Stimulated activated naive CD8-positive, alpha-beta T cell treated with anti-CD3 and anti-CD28 coated beads, Interleukin-15, Interleukin-2, amounts not matched to agents 100 U/mL and 50 U/mL, for 24 hours (primary cell): Measurements from ENCODE around the gene FHDC1.

ENCODE experiments used
- ATAC-seq: fragments of 150-1000 bp; cut with Tn5 transposase; one replicate; pipeline ENCODE4 v1.10.0; 2021
- DNase-seq: peaks from one replicate; pipeline ENCODE4 v3.0.0; 2021

Gene FHDC1

DNA sequence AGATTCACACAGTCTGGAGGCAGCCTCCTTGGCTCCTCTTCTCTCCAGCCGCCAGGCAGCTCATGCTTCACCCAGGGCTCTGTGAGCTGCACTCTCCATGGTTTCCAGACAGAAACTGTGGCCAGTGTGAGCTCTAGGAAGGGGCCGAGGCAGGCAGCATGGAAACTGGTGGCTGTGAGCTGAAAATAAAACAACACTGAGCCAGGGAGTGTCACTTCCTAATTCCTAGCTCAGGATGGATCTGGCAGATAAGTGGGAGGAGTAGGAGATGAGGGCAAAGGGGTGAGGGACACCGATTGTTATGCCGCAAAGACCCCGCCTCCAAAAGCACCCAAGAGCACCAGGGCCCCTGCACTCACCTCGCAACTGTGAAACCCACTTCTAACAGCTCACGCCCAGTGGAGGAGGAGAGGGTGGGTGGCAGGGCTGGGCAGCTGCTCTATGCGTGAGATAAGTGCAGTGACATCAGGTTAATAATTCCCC lies 69.8 kb downstream of the FHDC1 start:
- DNase-seq: no peak

GRCh38 chr4:153008578-153009199 lies 72.6 kb downstream of the FHDC1 start:
- no peak for DNase-seq
- no peak for ATAC-seq

More for the DNA sequence above, 69.8 kb downstream of the FHDC1 start:
- ATAC-seq: no peak

DNA sequence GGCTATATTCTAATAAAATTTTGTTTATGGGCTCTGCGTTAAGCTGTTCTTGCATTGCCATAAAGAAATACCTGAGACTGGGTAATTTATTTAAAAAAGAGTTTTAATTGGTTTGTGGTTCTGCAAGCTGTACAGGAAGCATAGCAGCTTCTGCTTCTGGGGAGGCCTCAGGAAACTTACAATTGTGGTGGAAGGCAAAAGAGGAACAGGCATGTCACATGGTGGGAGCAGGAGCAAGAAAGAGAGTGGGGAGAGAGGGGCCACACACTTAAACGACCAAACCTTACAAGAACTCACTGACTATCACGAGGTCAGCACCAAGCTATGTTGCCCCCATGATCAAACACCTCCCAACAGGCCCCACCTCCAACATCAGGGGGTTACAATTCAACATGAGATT lies 74.0 kb downstream of the FHDC1 start:
- no peak for ATAC-seq
- no peak for DNase-seq

DNA sequence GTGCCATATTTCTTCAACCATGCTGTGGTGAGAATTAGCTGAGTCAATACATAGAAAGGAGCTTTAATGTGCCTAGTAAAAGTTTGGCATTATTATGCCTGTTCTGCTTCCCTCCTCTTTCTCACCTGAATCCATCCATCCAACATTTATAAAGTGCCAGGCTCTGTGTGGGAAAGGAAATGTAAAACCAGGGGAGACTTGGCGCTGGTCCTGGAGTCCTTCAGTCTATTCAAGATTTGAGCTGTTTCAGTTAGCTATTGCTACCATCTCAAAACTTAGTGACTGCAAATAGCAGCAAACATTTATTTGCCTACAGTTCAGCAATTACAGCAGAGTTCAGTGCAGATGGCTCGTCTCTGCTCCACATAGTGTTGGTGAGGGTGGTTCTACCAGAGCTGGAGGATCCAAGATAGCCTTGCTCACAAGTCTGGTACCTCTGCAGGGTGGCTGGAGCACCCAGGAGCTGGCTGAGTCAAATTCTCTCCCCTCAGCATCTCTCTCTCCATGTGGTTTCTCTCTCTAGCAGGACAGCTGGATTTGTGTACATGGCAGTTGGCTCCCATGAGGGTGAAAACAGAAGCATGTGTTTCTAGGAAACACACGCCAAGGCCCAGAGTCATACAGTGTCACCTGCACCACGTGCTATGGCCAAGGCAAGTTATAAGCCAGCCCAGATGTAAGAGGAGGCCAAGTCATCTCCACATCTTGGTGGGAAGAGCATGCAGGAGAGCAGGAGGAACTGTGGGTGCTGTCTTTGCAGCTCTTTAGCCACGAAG lies 77.3 kb downstream of the FHDC1 start:
- no peak for ATAC-seq

DNA sequence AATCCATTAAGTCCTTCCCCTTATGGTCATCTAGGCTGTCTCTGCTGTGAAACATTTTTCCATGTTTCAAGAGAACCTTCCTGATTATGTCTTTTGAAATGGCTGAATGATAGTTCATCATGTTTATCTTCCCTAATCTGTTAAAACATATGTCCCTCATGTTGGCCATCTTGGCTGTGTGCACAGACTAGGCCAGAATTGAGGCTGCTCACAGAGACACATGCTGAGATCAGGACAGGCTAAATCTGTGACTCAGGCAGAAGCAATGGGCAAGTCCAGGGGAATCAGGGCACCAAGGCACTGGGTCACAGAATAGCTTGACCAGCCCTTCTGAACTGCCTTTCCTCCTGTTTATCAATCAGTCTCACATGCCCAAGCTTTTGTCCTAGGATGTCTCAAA lies 78.3 kb downstream of the FHDC1 start:
- no peak for ATAC-seq
- DNase-seq: no peak

More for the DNA sequence above, 77.3 kb downstream of the FHDC1 start:
- no peak for DNase-seq

DNA sequence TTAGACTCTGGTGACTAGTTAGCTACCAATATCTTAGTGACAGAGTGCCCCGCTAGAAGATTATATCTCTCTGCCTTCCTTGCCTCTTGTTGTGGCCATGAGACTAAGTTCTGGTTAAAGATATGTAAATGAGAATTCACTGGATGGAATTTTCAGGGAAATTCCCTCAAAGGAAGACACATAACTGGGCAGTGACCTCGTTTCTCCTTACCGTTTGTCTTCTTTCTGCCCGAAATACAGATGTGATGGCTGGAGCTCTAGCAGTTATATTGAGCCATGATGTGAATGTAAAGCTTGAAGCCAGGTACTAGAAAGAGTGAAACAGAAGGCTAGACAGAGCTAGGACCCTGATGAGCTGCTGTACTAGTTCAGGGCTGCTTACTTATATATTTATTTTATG lies 80.5 kb downstream of the FHDC1 start:
- DNase-seq (no peak), ATAC-seq (no peak)

GRCh38 chr4:153018031-153018430 lies 81.9 kb downstream of the FHDC1 start:
- DNase-seq: no peak
- ATAC-seq: no peak

- DNase-seq: no peak
- no peak for ATAC-seq
Measured at GRCh38 chr4:153018684-153019083, 82.6 kb downstream of the FHDC1 start.

DNA sequence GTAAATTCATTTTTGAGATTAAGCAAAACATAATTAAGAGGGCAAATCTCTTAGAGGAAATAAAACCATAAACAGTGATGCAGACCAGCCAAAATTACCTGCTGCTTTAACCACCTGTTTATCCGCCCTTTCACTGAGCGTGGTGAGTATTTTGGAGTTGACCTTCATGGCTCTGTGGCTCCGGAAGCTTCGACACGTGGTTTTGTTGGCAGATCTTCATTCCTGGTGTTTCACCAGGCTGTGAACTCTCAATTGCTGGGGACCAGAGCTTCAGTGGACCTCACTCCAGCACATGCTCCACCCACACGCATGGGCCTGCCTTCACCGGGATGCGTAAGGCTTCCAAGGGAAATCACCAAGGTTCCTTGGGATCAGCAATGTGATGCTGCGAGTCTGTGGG lies 83.8 kb downstream of the FHDC1 start:
- ATAC-seq: no peak
- DNase-seq: no peak

DNA sequence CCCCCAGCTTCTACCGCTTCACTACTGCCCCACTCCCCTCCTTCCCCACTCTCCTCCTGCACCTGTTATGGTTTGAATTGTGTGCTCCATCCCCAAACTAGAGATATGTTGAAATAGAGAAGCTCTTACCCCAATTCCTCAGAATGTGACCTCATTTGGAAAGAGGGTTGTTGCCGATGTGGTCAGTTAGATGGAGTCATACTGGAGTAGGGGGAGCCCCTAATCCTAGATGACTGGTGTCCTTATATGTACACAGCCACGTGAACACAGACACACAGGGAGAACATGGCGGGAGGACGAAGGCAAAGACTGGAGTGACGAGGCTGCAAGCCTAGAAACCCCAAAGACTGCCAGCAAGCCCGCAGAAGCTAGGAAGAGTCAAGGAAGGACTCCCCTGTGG lies 84.3 kb downstream of the FHDC1 start:
- peak; percentile 39 for ATAC-seq
- DNase-seq: no peak

- ATAC-seq: no peak
Measured at GRCh38 chr4:153021276-153021675, 85.2 kb downstream of the FHDC1 start.

GRCh38 chr4:153022241-153022715 lies 86.2 kb downstream of the FHDC1 start:
- DNase-seq: no peak
- ATAC-seq: no peak

More at GRCh38 chr4:153021276-153021675, 85.2 kb downstream of the FHDC1 start:
- DNase-seq: no peak

GRCh38 chr4:153023139-153023538 lies 87.0 kb downstream of the FHDC1 start:
- DNase-seq (no peak), ATAC-seq (no peak)

DNA sequence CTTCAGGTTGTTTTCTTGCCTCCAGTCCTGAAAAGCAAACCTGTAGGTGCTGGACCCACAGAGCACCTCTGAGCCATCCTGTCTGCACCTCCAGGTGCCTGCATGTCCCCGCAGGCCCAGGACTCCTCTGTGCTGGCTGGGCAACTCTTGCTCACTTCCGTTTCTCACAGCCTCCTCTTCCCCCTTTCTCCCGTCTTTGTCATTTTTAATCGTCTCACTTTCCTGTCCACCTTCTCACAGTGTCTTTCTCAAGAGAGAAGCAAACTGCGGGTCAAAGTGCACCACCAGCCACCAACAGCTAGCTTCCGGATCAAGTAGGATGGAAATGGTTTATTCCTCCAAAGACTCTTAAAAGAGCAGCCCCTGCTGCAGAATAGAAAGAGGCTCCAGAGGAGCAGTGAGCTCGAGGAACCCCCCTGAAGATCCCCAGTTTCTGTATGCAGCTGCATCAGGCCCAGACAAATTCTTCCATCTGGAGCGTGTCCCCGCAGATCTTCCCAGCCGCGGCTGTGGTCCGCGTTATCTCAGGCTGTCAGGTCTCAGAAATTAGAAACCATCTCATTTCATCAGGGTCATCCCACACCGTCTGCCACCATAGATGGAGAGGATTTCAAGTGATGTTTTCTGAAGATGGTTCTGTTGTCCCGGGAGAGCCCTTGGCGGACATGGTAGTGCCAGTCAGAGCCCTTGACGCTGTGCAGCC lies 87.7 kb downstream of the FHDC1 start:
- ATAC-seq (no peak), DNase-seq (no peak)

GRCh38 chr4:153024466-153024865 lies 88.3 kb downstream of the FHDC1 start:
- DNase-seq (no peak), ATAC-seq (no peak)

- ATAC-seq (no peak), DNase-seq (no peak)
Measured at GRCh38 chr4:153025406-153025805, 89.3 kb downstream of the FHDC1 start.

GRCh38 chr4:153026591-153027346 lies 90.6 kb downstream of the FHDC1 start:
- no peak for ATAC-seq
- no peak for DNase-seq

DNA sequence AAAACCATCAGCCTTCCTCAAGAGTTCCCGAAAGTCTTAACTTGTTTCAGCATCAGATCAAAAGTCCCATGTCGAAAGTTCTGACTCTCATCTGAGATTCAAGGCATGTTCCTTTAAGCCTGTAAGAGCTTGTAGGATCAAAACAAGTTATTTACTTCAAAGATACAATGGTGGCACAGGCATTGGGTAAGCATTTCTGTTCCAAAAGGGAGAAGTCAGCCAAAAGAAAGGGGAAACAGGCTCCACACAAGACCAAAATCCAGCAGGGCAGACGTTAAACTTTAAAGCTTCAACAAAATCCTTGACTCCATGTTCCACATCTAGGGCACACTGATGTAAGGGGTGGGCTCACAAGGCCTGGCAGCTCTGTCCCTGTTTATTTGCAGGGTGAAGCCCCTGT lies 91.7 kb downstream of the FHDC1 start:
- DNase-seq (no peak), ATAC-seq (no peak)

GRCh38 chr4:153028535-153028934 lies 92.4 kb downstream of the FHDC1 start:
- no peak for DNase-seq
- ATAC-seq: no peak
